ENCODE results near the gene FGF18. TPM values are rescaled to one million over a fixed set of nuclear protein-coding genes. Genes with fewer than 3 reads are reported as not detected.
A peak's percentile ranks its signal among the peaks of the same experiment; 100 is the strongest.

FGF18 gene
- total and polyA plus RNA-seq, 9 of the 15 experiments (the other 6 are each of a cell fraction or from before 2014, with no cell fraction given): 0.05 to 0.18 (median 0.11) TPM; not detected in 6

DNA sequence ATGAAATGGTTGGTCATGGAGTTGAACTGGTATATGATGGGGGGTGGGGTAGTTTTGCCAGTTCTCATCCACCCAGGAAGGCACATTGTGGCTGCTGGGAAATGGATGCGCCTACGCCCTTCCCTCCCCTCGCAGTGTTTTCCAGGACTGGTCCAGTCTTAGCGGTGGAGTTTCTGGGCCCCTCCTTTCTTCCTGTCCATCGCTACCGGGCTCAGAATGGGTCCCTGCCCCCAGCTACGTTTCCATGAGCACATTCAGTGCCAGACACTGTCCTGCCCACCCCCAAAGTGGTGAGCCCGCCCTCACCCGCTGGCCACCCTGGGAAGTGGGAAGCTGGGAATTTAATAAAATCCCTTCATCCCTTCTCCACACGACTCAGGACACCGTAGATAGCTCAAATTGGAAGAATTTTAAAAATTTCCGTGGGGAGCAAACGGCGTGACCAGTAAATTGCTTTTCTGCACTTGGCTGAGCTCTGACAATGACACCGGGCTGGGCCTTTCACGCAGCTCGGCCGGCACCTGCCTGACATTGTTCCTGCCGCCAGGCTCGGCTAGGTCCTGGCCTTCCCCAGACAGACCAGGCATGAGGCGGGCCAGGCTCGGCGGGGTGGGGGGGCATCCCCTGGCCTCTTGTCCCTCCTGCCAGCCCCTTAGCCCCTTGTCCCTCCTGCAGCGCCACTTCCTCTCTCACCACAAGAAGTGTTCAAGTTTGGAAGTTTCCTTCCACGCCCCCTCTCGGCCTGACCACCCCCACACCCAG, 3.6 kb downstream of the FGF18 start:
- no TSS peak for BruUV-seq (replicated peaks)
- WGBS (ENCODE audit: insufficient coverage, low coverage, missing lambda C conversion rate): 38% methylated on average over 24 of the region's 26 CpGs

More for the DNA sequence above, 3.6 kb downstream of the FGF18 start:
- H4K20me1 ChIP-seq (replicated peaks; ENCODE audit: control insufficient read depth, insufficient read depth, low read length): peaks cover 8% of the 10 kb centered on the region; the same call in 1 of the 2 replicates
- TF ChIP-seq SPI1 (IDR thresholded peaks at IDR 0.05; ENCODE audit: borderline replicate concordance, low read depth, low read length): 0 out of 2 replicates have a peak, but pooled peaks have one; percentile 14
- no peak for TF ChIP-seq NCOA6 (IDR thresholded peaks at IDR 0.05)
- no peak for TF ChIP-seq CCAR2 (IDR thresholded peaks at IDR 0.05; ENCODE audit: low read depth, low read length)
- TF ChIP-seq BCOR (IDR thresholded peaks at IDR 0.05): no peak
- TF ChIP-seq, protein P1, sequence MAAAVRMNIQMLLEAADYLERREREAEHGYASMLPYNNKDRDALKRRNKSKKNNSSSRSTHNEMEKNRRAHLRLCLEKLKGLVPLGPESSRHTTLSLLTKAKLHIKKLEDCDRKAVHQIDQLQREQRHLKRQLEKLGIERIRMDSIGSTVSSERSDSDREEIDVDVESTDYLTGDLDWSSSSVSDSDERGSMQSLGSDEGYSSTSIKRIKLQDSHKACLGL (CRISPR knock-in tag; IDR thresholded peaks at IDR 0.05; ENCODE audit: borderline replicate concordance, poor library complexity, severe bottlenecking): no peak
- no peak for TF ChIP-seq TAF15 (IDR thresholded peaks at IDR 0.05; ENCODE audit: low read depth, low read length)
- TF ChIP-seq, protein P2, sequence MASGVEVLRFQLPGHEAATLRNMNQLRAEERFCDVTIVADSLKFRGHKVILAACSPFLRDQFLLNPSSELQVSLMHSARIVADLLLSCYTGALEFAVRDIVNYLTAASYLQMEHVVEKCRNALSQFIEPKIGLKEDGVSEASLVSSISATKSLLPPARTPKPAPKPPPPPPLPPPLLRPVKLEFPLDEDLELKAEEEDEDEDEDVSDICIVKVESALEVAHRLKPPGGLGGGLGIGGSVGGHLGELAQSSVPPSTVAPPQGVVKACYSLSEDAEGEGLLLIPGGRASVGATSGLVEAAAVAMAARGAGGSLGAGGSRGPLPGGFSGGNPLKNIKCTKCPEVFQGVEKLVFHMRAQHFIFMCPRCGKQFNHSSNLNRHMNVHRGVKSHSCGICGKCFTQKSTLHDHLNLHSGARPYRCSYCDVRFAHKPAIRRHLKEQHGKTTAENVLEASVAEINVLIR (CRISPR knock-in tag; IDR thresholded peaks at IDR 0.05): no peak
- no peak for TF ChIP-seq ILF3 (IDR thresholded peaks at IDR 0.05; ENCODE audit: borderline replicate concordance)
- TF ChIP-seq GTF2F1 (IDR thresholded peaks at IDR 0.05; ENCODE audit: low read depth, low read length): no peak
- FAIRE-seq (no peak), ATAC-seq (no peak), DNase-seq (ENCODE audit: extremely low read depth in 1 of 4, low spot score in 3 of 4) (no peak)
- H3K9ac ChIP-seq (ENCODE audit: insufficient read depth in 1 of 2, low read depth in 2 of 2, low read length in 2 of 2): no peak overlapping the region
- peaks cover 9 to 19% of the 10 kb centered on the region in 2 experiments; a peak in 3 of 5 replicates for H3K4me1 ChIP-seq (replicated peaks in 1 of 2; ENCODE audit: control insufficient read depth in 2 of 2, insufficient read depth in 2 of 2, low read length in 2 of 2)
- ChIA-PET POLR2A (interaction anchor here (0.5 to 2.4 kb wide), 4 partner anchors 9 to 188 kb away, joined by 3 to 8 read pairs (median 4); no protein-coding TSS in a partner anchor), CTCF (ENCODE audit: low intra/inter-chr PET ratio) (no interaction called here)
- no peak overlapping the region for H3K4me3 ChIP-seq
- no peak overlapping the region for H3K27ac ChIP-seq (ENCODE audit: extremely low read depth, low read depth, low read length)
- intact Hi-C loops (cut with micrococcal nuclease): no loop called here
- peaks cover 0 to 6% of the 10 kb centered on the region in 2 experiments; a peak in 1 of 5 replicates for H3K27me3 ChIP-seq (ENCODE audit: control insufficient read depth in 2 of 2, insufficient read depth in 2 of 2, low read length in 2 of 2)
- H3K79me2 ChIP-seq (ENCODE audit: control insufficient read depth, insufficient read depth, low read length): no peaks in the 10 kb centered on the region
- H2AFZ ChIP-seq (ENCODE audit: low read depth, low read length): no peak overlapping the region
- no peaks in the 10 kb centered on the region for H3K9me3 ChIP-seq (replicated peaks; ENCODE audit: control insufficient read depth, insufficient read depth, low read depth, low read length)
- H3K4me2 ChIP-seq (ENCODE audit: insufficient read depth, low read length): no peak overlapping the region
- no peaks in the 10 kb centered on the region for H3K9me1 ChIP-seq (ENCODE audit: control insufficient read depth, insufficient read depth, low read length)
- no peaks in the 10 kb centered on the region for H3K36me3 ChIP-seq (ENCODE audit: control insufficient read depth, insufficient read depth, low read length)
- in situ Hi-C loops (cut with MboI): loop anchor here (10.0 kb wide), 1 partner anchor 632 kb away; no protein-coding TSS in a partner anchor
